Natural killer cell (primary cell): ENCODE results near the gene AKAP5. TPM values are rescaled to one million over a fixed set of nuclear protein-coding genes. Genes with fewer than 3 reads are reported as not detected.

Source experiments
- ATAC-seq, 3 donors: fragments of 150-1000 bp in 2 of 3; fragments of 200-7000 bp in 1 of 3; cut with Tn5 transposase; 1 replicate in 1 of 3; 2 replicates in 2 of 3; pipeline ENCODE4 v1.10.0; 2021; ENCODE audit warnings: mild to moderate bottlenecking in 2 of 3, moderate library complexity in 2 of 3
- DNase-seq, 2 donors: peaks; one replicate each; pipeline versions ENCODE4 v3.0.0 to v3.0.0-alpha.2; 2013 to 2021; ENCODE audit warnings: mixed read lengths in 1 of 2
- H3K27ac ChIP-seq: one replicate; pipeline ENCODE4 v1.5.1; 2013; ENCODE audit warnings: mild to moderate bottlenecking, low read length
- H3K27me3 ChIP-seq: one replicate; pipeline ENCODE4 v1.6.1; 2013; ENCODE audit warnings: low read length; ENCODE audit not compliant: control insufficient read depth, insufficient read depth
- H3K36me3 ChIP-seq: one replicate; pipeline ENCODE4 v1.6.1; 2013; ENCODE audit warnings: low read length; ENCODE audit not compliant: control insufficient read depth, insufficient read depth
- H3K4me1 ChIP-seq: one replicate; pipeline ENCODE4 v1.6.1; 2013; ENCODE audit warnings: low read length; ENCODE audit not compliant: control insufficient read depth, insufficient read depth
- H3K4me3 ChIP-seq: one replicate; pipeline ENCODE4 v1.5.1; 2013; ENCODE audit warnings: low read length
- H3K9me3 ChIP-seq: one replicate; pipeline ENCODE4 v1.6.1; 2013; ENCODE audit warnings: low read length; ENCODE audit not compliant: control insufficient read depth, insufficient read depth
- H3K27ac Mint-ChIP-seq, 2 donors: one replicate each; pipeline ENCODE4 v1.8.0; 2022; ENCODE audit warnings: mild to moderate bottlenecking in 2 of 2, mixed read lengths in 2 of 2, moderate library complexity in 1 of 2
- H3K27me3 Mint-ChIP-seq, 2 donors: one replicate each; pipeline ENCODE4 v1.8.0; 2022; ENCODE audit warnings: low read depth in 2 of 2, mixed read lengths in 2 of 2
- H3K36me3 Mint-ChIP-seq: one replicate; pipeline ENCODE4 v1.8.0; 2022; ENCODE audit warnings: mixed read lengths
- H3K4me1 Mint-ChIP-seq, 2 donors: one replicate each; pipeline ENCODE4 v1.8.0; 2022; ENCODE audit warnings: mixed read lengths in 2 of 2
- H3K4me3 Mint-ChIP-seq: one replicate; pipeline ENCODE4 v1.8.0; 2022; ENCODE audit warnings: mild to moderate bottlenecking, moderate library complexity, mixed read lengths
- H3K9me3 Mint-ChIP-seq, 2 donors: one replicate each; pipeline ENCODE4 v1.8.0; 2022; ENCODE audit warnings: mixed read lengths in 2 of 2
- CTCF ChIP-seq: fragments of 200-600 bp; IDR thresholded peaks from one replicate; pipeline ENCODE4 v1.8.0; 2022; ENCODE audit warnings: antibody characterized with exemption
- WGBS: methylation state at CpG from one replicate; pipeline ENCODE4 v1.1.7; 2013; ENCODE audit warnings: missing lambda C conversion rate; ENCODE audit not compliant: insufficient coverage; 5-methylcytosine and 5-hydroxymethylcytosine counted together
- intact Hi-C: fragments of 100-400 bp; cut with micrococcal nuclease; formaldehyde crosslinking; loops from one replicate; pipeline ENCODE4 v1.14.2; 2022
- total RNA-seq, 4 donors: library from RNA; stranded (reverse); fragments of 120-200 nt in 1 of 4; gene quantifications; one replicate each; pipeline versions ENCODE4 v1.2.3 to v1.2.4, GENCODE V29; 2013 to 2022

Gene AKAP5
- total RNA-seq, 3 donors from 2014 or later (not counting 1 experiment from before 2014, with no cell fraction given), result 11.1 to 16.3 (median 12.0) TPM

DNA sequence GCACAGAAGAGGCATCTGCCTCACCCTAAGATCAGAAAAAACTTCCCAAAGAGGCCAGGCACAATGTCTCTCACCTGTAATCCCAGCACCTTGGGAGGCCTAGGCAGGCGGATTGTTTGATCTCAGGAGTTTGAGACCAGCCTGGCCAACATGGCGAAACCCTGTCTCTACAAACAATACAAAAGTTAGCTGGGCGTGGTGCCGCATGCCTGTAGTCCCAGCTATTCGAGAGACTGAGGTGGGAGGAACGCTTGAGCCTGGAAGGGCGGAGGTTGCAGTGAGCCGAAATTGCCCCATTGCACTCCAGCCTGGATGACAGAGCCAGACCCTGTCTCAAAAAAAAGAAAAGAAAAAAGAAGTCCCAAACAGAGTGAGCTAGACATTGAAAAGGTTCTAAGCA lies 43.7 kb downstream of the AKAP5 start:
- Histone ChIP-seq H3K27me3 (no peaks in the 10 kb centered on the region), H3K27ac (no peak overlapping the region), H3K36me3 (no peaks in the 10 kb centered on the region), H3K4me1 (peaks cover 29% of the 10 kb centered on the region), H3K4me3 (no peak overlapping the region), H3K9me3 (no peaks in the 10 kb centered on the region)
- intact Hi-C loops, result loop anchor here (10.0 kb wide), 1 partner anchor 196 kb away; the partner anchor contains the start of gene PLEKHG3
- Mint-ChIP-seq H3K4me3 (peak overlapping the region; percentile 41), H3K4me1 (peaks cover 80 to 84% of the 10 kb centered on the region in 2 donors), H3K27me3 (no peaks in the 10 kb centered on the region), H3K27ac (peak overlapping the region in 1 of 2 donors; percentile 63), H3K9me3 (no peaks in the 10 kb centered on the region), H3K36me3 (no peaks in the 10 kb centered on the region)
- TF ChIP-seq CTCF, result no peak
- WGBS, result 94% methylated on average over 8 of the region's 8 CpGs
- ATAC-seq (no peak), DNase-seq (no peak)

- H3K27ac Mint-ChIP-seq, result peak overlapping the region; percentile 15 to 73
- H3K9me3 Mint-ChIP-seq, result no peaks in the 10 kb centered on the region
- no peaks in the 10 kb centered on the region for H3K27me3 ChIP-seq
- DNase-seq (peak; percentile 49 to 90), ATAC-seq (peak; percentile 73 to 85 (median 78))
- peaks cover 22% of the 10 kb centered on the region for H3K4me1 ChIP-seq
- 0% methylated on average over 3 of the region's 4 CpGs for WGBS
- peak overlapping the region; percentile 39 for H3K27ac ChIP-seq
- no peak overlapping the region for H3K4me3 Mint-ChIP-seq
- no peaks in the 10 kb centered on the region for H3K36me3 ChIP-seq
- H3K27me3 Mint-ChIP-seq, result no peaks in the 10 kb centered on the region
- H3K9me3 ChIP-seq, result no peaks in the 10 kb centered on the region
- intact Hi-C loops, result loop anchor here (1.0 kb wide), 1 partner anchor 81 kb away; no protein-coding TSS in a partner anchor
- TF ChIP-seq CTCF, result peak; percentile 91
- H3K4me1 Mint-ChIP-seq, result peaks cover 82 to 86% of the 10 kb centered on the region in 2 donors
- H3K4me3 ChIP-seq, result no peak overlapping the region
- no peaks in the 10 kb centered on the region for H3K36me3 Mint-ChIP-seq
These were observed 45.7 kb downstream of the AKAP5 start for GRCh38 chr14:64510825-64511671.

GRCh38 chr14:64513271-64513670 lies 48.0 kb downstream of the AKAP5 start:
- intact Hi-C loops, result no loop called here
- no peaks in the 10 kb centered on the region for H3K36me3 ChIP-seq
- Mint-ChIP-seq H3K27me3 (no peaks in the 10 kb centered on the region), H3K4me3 (no peak overlapping the region), H3K9me3 (no peaks in the 10 kb centered on the region), H3K27ac (no peak overlapping the region), H3K4me1 (peaks cover 75 to 83% of the 10 kb centered on the region in 2 donors), H3K36me3 (no peaks in the 10 kb centered on the region)
- no peaks in the 10 kb centered on the region for H3K27me3 ChIP-seq
- peaks cover 8% of the 10 kb centered on the region for H3K4me1 ChIP-seq
- no peak overlapping the region for H3K4me3 ChIP-seq
- no peaks in the 10 kb centered on the region for H3K9me3 ChIP-seq
- no peak for ATAC-seq
- TF ChIP-seq CTCF, result no peak
- no peak overlapping the region for H3K27ac ChIP-seq
- 100% methylated on average over 1 of the region's 2 CpGs for whole genome bisulfite sequencing
- no peak for DNase-seq
